NCI-H1092 (cell line): Measurements from ENCODE around the gene PCLAF.

Experiments used
- DNase-seq: peaks from one replicate; lab custom pipeline; 2025; lab: John Stamatoyannopoulos, UW

The PCLAF gene

DNA sequence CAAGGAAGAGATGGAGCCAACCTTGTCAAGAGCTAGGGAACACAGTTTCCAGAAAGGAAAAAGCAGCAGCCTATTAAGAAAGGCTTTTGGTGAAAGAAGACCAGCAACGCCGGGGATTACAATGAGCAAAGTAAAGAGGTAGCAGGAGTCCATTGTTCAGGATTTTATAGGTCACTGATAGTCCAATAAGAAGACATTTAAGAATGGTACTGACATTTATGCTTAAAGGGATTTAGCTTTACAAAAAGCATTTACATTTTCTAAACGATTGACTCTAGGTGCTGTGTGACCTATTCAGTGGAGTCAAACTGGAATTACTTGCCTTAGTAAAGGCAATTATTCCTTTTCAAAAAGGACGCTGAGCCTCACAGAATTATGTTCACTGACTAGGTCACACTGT is 66.0 kb downstream of the PCLAF start:
- no peak for DNase-seq

- DNase-seq = no peak
Measured at GRCh38 chr15:64314456-64314855, 66.8 kb downstream of the PCLAF start.
